ENCODE results near the gene C9orf50.
"Not testable (repeated sequence)": the region's sequence is repeated elsewhere in the genome, so short reads cannot be mapped to it uniquely, and the experiment has no call there.

DNA sequence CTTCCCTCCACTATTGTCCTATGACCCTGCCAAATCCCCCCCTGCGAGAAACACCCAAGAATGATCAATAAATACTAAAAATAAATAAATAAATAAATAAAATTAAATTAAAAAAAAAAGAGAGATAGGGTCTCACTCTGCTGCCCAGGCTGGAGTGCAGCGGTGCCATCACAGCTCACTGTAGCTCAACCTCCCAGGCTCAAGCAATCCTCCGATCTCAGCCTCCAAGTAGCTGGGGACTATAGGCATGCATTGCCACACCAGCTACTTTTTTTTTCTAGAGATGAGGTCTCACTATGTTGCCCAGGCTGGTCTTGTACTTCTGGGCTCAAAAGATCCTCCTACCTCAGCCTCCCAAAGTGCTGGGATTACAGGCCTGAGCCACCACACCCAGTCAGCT, 41.3 kb upstream of the C9orf50 start:
- TF ChIP-seq, protein P1, sequence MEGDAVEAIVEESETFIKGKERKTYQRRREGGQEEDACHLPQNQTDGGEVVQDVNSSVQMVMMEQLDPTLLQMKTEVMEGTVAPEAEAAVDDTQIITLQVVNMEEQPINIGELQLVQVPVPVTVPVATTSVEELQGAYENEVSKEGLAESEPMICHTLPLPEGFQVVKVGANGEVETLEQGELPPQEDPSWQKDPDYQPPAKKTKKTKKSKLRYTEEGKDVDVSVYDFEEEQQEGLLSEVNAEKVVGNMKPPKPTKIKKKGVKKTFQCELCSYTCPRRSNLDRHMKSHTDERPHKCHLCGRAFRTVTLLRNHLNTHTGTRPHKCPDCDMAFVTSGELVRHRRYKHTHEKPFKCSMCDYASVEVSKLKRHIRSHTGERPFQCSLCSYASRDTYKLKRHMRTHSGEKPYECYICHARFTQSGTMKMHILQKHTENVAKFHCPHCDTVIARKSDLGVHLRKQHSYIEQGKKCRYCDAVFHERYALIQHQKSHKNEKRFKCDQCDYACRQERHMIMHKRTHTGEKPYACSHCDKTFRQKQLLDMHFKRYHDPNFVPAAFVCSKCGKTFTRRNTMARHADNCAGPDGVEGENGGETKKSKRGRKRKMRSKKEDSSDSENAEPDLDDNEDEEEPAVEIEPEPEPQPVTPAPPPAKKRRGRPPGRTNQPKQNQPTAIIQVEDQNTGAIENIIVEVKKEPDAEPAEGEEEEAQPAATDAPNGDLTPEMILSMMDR (conservative IDR thresholded peaks at IDR 0.05): not testable (repeated sequence)
- TF ChIP-seq EZH2 (IDR thresholded peaks at IDR 0.05; ENCODE audit: low read depth): not testable (repeated sequence)
